Urothelium cell line (cell line): Measurements from ENCODE around the gene JAM3.
"Not testable (repeated sequence)": the region's sequence is repeated elsewhere in the genome, so short reads cannot be mapped to it uniquely, and the experiment has no call there.

Source experiments
- DNase-seq: peaks from one replicate; pipeline ENCODE4 v3.0.0; 2011; ENCODE audit warnings: low spot score, mixed read lengths
- FAIRE-seq: peaks from 2 replicates; lab custom pipeline; 2011; peaks lifted over from hg19 to GRCh38; lab: Jason Lieb, UNC

Gene JAM3

DNA sequence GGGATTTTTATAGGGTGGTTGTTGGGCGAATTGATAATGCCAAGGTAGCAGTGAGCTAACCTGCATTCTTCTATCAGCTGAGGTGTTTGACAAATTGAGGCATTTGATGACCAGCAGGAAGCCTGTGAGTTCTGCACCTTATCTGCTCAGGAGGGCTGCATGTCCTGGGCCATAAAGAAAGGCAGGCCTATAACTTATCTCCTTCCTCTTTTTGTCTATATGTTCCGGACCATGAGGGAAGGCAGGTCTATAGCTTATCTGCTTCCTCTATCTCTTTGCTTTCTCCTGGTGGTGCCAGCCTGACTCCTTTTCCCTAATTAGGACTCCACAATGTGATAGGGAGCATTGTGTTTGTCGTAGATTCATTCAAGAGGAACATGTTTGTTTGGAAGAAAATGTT lies 8.6 kb upstream of the JAM3 start:
- no peak for FAIRE-seq
- no peak for DNase-seq

DNA sequence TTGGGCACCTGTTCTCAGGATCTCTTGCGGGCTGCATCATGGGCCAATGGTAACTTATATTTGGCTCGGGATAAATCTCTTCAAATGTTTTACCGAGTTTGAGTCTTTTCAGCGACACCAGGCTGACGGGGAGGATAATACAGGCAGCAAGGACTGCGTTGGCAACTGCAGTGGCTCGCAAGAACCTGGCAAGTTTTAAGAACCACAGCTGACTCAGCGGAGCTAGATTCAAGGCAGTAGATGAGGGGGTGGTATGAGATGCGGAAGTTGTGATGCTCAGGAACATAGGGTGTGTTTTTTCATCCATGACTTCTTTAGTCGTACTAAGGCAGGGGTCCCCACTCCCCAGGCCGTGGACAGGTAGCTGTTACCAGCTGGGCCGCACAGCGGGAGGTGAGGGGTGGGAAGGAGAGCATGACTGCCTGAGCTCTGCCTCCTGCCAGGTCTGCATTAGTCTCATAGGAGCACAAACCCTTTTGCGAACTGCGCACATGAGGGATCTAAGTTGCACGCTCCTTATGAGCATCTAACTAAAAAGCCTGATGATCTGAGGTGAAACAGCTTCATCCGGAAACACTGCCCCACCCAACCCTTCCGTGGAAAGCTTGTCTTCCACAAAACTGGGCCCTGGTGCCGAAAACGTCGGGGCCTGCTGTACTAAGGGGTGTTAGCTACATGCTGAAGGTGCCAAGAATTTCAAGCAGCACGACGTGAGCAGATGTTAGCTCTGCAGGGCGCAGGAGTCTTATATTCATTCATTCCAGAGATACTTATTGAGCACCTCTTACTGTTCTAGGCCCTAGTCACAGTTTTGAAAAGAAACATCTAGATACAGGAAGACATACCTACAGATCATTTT lies 6.4 kb upstream of the JAM3 start:
- DNase-seq: no peak
- FAIRE-seq: no peak

DNA sequence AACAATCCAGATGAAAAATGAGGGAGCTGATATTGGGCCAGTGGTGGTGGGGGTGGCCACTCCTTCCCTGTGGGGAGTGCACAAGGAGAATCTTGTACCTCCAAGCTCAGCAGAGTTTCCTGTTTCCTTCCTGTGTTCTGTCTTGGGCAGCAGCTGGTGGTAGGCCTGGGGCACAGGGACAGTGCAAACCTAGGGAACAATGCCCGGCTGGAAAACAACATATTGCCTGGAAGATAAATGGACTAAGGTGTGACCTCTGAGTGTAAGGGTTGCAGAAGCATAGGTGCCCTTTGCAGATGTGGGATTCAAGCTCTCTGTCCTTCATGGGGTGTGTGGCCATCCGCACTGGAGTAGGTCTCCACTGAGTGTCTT lies 5.8 kb upstream of the JAM3 start:
- DNase-seq (no peak), FAIRE-seq (no peak)

DNA sequence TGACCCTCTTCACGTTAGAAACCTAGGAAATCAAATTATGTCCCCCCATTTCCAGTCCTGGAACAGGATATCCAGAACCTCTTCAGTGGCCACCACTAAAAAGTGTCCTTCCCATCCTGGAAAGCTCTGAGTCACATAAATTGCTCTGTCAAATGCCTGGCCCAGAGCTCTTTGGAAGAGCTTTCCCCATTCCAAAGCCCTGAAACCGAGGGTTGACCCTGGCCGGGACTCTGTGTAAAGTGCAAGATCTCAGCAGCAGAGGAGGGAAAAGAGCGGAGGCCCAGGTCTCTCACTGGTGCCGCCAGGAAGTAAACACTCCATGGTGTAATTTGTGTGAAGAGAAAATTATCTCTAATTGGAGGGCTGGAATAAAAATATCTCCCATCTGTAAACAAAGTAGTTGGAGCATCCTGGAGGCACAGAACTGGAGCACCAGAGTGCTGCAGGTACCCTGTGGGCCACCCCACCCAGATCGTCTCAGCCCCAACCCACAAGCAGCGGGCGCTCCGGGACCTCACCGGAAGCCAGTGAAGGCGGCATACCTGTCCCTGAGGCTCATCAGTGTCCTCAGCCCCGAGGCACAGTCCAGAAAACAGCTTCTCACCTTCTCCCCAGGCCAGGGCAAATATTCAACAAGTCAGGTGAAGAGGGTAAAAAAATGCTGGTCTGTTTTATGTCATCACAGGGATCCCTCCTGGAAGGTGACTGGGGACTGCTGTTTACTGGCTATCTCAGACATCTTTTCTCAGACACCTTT lies 4.7 kb upstream of the JAM3 start:
- FAIRE-seq (no peak), DNase-seq (no peak)

DNA sequence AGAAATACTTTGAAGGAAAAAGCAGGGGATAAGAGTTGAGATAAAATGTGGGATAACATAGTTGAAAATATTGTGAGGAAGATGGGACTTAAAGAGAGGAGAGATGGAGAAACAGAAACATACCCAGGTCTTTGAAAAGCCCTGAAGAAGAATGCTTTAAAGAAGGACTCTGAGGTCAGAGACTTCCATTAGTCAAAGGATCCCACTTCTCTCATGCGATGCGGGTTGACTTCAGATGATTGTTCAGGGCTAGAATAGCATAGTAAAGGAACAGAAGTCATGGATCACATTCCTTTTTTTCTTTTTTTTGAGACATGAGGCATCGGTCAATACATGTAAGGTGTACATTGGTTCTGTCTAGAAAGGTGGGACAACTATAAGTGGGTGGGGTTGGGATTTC lies 3.5 kb upstream of the JAM3 start:
- no peak for FAIRE-seq
- DNase-seq: no peak

DNA sequence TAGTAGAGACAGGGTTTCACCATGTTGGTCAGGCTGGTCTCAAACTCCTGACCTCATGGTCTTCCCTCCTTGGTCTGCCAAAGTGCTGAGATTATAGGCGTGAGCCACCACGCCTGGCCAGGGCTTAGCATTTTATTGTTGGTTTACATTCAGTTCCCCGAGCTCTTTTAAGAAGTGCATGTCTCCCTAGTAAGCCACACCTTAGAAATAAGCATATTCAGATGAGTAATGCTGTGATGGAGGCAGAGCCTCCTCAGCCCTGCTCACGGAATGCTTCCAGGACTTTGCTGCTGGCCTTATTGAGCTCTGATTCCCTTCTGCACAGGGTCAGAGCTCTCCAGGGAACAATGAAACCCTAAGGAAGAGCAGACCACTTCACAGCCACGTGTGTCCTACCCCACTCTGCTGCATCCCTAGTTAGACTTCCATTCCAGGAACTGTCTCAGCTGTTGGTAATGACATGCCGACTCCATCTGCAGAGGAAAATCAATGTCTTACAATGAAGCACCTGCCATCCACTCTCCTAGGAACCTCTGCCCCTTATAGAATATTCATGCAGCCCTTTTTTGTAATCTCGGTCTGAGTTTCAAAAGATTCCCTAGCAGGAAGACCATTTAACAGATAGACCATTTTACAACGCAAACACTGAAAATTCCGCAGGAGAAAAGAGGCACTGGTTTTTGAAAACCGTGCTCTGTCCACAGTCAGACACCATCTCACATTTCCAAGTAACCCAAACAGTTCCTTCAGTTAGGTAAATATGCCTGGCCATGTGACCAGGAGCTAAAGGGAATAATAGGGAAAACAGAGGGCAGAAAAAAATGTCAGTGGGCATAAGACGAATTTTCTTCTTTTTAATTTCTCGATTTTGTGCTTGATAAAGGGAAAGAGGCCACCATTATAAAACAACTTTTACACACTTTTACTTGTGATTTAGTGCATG lies 1.7 kb upstream of the JAM3 start:
- FAIRE-seq (no peak), DNase-seq (no peak)

DNA sequence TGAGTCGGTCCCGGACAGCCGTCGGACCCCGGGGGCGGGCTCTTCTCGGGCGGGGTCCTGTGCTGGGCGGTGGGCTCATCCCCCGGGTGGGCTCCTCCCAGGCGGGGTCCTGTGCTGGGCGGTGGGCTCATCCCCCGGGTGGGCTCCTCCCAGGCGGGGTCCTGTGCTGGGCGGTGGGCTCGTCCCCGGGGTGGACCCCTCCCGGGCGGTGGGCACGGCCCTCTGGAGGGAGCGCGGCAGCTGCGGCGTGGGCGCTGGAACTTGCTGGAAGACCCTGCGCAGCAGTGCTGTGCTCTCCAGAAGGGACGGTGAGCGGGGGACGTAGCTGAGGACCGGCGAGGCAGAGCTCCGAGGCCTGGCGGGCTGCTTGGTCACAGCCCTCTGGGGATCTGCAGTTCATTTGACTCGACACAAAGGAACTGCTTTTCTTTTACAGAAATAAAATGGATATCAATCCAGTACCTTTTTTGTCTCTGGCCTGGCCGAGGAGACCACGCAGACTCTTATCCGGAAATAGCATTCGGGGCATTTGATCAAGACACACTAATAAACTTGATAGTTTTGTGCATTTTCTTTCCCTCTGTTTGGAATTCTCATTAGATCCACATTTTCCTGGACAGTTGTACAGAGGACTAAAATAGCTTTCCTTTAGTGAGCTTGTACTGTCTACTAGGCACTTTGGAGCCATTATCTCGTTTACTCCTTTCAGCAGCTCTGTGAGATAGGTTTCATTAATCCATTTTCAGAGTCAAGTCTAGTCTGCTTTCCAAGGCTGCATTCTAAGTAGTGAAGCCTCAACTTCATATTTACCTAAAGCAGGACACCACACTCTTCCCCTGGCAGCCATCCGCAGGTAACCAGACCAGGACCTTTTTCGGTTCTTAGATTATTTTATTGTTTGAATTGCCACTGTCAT lies 812 bp downstream of the JAM3 start:
- DNase-seq (peak; percentile 19), FAIRE-seq (no peak)

DNA sequence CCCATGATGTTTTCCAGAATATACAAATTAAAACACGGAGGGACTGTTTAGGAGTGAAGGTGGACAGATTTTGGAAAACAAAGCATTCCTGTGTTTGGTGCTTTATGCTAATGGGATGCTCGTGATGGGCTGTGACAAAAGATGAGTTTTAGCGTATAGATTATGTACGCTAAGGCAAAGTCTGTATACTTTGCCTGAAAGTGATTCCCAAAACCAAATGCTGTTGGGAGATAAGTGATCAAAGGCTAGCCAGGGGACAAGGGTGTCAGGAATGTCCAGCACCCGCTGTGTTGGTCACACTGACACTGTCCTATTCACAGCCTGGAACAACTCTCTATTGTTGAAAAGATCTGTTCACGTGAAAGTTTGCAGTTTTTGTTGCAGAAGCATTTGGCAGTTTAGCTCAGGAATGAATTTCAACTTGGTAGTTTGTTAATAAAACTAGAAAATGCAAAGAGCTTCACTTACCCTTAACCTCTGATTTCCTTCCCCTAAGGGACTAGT lies 1.5 kb downstream of the JAM3 start:
- DNase-seq (no peak), FAIRE-seq (no peak)

DNA sequence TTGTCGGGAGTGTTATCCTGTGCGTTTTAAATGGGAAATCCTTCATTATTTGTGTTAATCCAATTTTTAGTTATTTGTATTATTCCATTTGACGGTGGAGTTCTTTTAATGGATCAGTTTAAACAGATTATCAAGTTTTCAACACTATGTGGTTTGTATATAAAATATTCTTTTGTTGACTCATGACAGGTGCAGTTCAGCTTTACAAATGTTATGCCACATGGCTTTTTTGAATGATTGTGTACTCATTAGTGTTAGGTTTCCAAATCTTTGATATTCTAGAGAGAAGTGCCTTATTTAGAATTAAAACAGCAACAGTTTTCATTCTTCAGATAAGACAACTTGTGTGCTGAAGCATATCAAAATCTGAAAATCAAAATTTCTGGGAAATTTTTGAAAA lies 2.4 kb downstream of the JAM3 start:
- DNase-seq (no peak), FAIRE-seq (no peak)

DNA sequence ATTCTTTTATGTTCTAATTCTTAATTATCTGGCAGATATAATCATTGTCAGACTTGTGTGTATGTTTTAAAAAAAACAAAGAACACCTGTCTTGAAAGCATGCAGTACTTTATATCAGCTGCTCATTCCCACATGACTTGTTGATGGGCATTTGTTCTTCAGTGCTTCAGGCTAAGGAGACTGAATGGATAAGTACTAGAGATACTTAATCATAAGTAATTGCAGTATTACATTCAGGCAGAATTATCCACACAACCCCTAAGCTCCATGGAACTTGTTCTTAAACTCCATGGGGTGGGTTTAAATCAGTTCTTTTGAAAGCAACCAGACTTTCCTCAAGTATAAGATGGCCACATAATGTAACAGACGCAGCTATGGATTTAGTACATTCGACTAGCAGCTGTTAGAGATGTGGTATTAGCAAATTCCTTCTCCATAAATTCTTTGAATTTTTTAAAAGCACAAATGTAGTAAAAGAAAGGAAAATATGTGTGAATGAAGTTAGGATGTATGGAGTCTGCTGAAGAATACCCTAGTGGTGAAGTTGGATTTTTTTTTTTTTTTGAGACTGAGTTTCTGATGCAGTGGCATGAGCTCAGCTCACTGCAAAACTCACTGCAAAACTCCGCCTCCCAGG lies 3.0 kb downstream of the JAM3 start:
- DNase-seq: no peak
- FAIRE-seq: no peak

DNA sequence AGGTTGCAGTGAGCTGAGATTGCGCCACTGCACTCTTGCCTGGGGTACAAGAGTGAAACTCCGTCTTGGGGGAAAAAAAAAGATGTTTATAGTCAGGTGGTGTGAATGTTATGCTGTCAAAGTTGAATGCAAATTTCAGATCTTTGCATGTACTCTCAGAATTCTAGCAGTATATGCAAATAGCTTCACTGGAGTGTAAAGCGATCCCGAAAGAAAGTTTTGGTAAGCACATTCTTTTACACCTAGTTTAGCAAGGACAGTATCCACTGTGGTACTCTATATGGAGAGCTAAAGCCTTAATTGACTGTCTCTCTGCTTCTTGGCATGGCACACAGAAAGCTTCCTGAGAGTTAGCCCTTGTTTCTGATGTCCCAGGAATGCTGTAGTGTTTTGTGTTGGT lies 4.0 kb downstream of the JAM3 start:
- DNase-seq (no peak), FAIRE-seq (no peak)

DNA sequence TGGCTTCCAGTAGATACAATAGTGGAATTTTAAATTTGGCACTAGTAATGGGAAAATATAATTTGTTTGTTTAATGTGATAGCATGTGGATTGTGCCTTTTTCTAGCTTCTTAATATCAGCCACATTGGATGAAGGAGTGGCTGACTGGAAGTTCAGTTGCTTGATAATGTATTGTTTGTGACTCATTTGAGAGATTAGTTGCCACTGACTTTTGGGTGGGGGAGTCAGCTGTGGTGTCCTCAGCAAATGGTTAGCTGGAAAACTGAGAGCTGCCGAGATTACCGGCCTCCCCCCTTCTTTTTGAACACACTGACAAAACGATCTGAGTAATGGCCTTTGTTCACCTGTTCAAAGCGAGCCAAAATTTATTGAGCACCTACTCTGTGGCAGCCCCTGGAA lies 5.5 kb downstream of the JAM3 start:
- FAIRE-seq (no peak), DNase-seq (no peak)

DNA sequence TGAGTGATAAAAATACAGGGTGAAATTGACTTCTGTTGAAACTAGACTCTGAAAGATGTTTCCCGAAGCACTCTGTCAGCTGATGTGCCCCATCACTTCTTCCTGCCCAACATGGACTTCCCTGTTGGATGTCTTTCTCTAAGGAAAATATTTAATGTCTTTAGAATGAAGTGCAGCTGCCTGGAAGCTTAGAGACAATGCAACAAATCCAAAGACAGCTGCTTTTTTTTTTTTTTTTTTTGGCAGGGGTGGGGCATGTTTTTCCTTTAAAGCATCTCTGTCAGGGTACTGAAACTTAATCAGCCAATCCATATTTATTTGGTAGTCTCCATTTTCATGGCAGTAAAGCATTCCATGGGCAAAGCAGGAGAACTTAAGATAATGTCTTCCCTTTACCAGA lies 5.9 kb downstream of the JAM3 start:
- DNase-seq (no peak), FAIRE-seq (no peak)

DNA sequence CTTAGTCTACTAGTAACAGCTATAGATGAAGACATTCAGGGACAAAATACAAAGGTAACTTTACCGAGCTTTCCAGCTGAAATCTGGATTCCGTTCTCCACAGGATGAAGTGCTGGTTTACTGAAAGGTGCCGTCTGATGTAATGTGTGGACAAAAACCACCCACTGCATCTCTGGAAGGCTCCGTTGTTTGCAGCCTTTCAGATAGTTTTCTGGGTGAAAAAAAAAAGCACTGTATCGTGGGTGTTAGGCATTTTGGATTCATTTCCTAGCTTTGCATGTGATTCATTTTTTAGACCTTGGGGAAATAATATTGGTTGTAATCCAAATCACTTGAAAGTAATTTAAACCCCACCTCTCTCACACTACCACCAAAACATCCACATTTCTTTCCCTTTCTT lies 10.4 kb downstream of the JAM3 start:
- FAIRE-seq (no peak), DNase-seq (no peak)

DNA sequence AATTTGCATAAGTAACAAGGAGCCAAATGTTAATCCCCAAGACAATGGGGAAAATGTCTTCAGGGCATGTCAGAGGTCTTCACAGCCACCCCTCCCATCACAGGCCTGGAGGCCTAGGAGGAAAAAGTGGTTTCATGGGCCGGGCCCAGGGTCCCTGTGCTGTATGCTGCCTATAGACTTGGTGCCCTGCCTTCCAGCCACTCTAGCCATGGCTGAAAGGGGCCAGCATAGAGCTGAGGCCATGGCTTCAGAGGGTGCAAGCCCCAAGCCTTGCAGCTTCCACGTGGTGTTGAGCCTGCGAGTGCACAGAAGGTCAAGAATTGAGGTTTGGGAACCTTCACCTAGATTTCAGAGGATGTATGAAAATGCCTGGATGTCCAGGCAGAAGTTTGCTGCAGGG lies 12.4 kb downstream of the JAM3 start:
- not testable (repeated sequence) for FAIRE-seq

DNA sequence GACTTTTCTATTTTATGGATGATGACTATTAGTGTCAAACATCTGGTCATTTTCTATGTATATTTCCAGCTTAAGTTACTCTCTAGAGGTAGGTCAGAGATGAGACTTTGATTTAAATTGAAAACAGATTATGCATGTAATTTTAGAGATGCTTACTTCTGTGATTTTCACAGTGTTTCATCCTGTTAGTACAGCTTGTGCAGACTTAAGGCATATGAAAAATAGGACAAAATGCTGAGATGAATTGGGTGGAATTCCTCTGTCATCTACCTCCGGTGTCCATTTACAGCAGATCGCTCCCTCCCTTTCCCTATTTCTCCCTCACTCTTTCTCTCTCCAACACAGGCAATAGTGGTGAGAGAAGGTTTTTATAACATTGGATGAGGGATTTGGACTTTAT lies 14.1 kb downstream of the JAM3 start:
- no peak for DNase-seq
- FAIRE-seq: no peak

More for the DNA sequence above, 12.4 kb downstream of the JAM3 start:
- not testable (repeated sequence) for DNase-seq

DNA sequence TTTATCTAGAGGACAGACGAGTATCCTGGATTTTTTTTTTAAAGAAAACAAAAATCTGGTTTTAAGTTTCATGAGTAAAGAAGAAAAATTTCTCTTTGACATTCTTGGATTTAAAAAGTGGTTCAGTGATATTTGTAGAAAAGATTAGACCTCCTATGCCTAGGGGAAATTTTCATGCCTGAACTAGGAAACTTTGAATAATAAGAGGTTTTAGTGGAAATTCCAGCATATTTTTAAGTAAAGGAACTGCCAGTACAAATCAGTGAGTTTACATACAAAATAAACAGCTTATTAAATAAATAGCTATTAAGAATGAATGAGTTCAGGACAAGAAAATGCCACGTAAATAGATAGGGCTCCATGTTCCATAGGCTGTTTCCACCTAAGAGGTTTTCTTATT lies 17.5 kb downstream of the JAM3 start:
- no peak for FAIRE-seq
- no peak for DNase-seq

DNA sequence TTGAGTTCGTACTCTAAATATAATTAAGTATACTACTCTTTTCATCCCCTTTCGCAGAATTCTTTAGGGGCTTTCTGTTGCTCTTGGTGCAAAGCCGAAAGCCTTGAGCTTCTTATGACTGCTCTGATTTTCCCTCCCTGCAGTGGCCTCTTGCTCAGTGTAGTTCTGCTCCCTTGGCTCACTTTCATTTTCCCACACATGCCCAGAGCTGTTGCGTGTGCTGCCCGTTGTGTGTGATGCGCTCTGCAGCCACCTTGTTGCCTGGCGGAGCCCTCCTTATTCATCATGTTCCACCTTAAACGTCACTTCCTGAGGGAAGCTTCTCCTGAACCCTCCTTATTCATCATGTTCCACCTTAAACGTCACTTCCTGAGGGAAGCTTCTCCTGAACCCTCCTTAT lies 23.1 kb downstream of the JAM3 start:
- not testable (repeated sequence) for DNase-seq, FAIRE-seq

DNA sequence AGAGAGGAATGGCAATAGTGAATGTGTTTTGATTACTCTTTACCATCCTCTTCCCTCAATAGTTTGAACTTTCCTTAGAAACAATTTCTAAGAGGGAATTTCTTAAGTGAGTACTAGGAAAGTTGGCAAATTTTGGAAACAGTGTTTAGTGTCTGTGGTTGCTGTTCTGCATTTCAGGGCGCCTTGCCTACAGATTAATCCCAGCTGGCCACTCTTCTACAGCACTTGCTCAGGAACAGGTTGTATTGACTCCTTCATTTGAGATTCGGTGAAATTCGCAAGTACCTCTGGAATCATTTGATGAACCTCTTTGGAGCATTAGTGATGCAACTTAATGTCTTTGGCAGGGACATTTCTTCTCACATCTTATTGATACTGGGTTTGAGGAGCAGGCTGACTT lies 28.3 kb downstream of the JAM3 start:
- DNase-seq (no peak), FAIRE-seq (no peak)
